ENCODE measurements around the gene ROBO1.

Gene ROBO1

DNA sequence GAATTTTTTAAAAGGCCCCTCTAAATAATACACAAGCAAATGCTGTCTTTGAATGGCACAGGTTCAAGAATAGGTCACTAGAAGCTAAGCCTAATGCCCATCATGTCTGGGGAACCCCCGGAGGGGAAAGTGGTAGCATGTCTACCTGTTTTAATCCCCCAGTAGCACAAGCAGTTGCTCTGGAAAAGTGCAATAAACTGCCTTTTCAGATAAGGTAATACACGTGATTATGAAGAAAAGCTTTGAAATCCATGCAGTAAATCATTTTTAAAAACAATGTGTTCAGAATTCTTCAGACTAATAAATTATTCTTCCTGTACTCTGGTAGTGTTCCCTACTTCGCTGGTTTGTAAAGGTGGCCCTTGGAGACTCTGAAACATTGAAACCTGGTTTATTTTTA is 922.2 kb downstream of the ROBO1 start:
- DNase-seq (ENCODE audit: low read depth in 2 of 2), result no peak

DNA sequence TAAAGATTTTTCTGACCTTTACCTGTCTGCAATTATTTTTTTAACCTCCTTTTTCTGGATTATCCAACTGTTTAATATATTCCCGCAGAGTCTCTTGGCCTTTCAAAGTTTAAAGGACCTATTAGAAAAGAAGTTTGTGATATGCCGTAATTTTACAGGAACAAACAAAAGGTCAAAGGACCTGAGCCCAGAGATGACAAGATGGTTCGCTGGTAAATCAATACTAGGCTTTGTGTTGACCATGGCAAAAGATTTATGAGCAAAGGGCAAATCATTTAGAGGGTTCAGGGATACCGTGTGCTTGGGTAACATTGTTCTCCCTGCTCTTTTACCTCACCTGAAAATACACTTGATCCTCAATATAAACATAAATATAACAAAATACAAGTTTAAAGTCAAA is 923.5 kb downstream of the ROBO1 start:
- no peak for DNase-seq (ENCODE audit: low read depth in 2 of 2)

DNA sequence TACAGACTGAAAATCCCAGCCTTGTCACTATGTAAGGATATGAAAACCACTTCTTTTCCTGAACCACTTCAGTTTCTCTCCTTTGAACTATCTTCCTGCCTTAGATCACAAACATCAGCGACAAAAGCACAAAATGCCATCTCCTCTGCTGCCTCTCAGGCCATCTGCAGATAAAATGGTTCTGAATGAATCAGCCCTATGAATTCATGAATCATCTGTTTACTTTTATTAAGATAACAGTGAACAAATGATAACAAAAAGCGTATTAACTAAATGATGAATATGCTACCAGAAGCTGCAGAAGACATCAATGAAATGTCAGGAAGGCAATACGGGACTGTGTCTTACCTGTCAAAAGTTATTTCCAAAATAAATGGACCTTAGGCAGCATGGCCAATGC is 928.1 kb downstream of the ROBO1 start:
- no peak for DNase-seq (ENCODE audit: low read depth in 2 of 2)

DNA sequence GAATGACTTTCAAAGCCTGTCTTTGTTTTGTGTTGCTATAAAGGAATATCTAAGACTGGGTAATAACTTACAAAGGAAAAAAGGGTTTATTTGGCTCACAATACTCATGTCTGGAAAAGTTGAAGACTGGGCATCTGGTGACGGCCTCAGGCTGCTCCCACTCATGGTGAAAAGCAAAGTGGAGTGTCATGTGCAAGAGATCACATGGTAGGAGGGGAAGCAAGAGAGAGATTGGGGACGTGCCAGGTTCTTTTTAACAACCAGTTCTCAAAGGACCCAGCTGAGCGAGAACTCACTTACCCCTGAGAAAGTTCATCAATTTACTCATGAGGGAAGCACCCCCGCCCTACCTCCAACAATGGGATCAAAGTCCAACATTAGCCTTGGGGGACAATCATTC is 929.4 kb downstream of the ROBO1 start:
- no peak for DNase-seq (ENCODE audit: low read depth in 2 of 2)

DNA sequence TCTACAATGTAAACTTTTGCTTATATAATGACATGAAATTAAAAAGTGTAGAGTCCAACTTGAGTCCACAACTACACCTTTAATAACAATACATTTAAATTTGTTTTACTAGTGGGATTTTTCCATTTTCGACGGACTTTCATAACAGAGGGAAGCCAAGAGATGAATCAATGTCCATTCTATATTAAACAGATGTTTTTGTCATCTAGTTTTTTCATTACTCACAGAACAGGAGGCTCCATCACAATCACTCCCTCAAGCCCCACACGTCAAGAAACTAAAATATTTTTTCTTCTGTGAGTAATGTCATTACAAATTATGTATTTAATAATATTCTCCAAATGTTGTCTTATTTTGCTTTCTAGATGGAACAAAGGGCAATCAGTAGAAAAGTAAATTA is 932.9 kb downstream of the ROBO1 start:
- DNase-seq (ENCODE audit: low read depth in 2 of 2), result no peak

DNA sequence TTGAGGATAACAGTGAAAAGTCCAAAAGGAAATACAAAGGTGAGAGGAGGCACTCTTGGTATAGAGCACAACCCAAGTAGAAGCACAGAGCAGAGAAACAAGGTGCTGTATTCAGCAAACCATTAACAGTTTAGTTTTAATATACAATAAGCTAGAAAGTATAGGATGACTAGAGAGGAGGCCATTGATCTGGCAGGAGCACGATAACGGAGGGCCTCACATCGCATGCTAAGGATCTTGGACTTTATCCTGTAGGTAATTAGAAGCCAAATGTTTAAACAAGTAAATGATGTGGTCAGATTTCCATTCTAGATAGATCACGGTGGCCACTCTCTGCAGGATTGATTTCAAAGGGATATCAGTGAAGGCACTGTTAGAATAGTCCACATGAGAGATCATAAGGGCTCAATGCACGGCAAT is 935.0 kb downstream of the ROBO1 start:
- DNase-seq (ENCODE audit: low read depth in 2 of 2), result no peak

DNA sequence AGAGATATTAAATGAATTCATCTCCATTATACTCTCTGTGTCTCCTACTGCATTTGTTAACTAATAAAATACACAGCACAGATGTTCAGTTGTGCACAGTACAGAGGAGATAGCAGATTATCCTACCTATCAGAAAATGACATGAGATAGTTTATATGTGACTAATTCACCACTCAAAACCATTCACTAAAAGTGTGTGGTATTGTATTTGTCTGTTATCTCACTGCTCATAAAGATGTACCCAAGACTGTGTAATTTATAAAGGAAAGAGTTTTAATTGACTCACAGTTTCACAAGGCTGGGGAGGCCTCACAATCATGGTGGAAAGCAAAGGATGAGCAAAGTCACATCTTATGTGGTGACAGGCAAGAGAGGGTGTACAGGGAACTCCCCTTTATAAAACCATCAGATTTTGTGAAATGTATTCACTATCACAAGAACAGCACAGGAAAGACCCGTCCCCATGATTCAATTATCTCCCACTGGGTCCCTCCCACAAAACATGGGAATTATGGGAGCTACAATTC is 936.3 kb downstream of the ROBO1 start:
- no peak for DNase-seq (ENCODE audit: low read depth in 2 of 2)

DNA sequence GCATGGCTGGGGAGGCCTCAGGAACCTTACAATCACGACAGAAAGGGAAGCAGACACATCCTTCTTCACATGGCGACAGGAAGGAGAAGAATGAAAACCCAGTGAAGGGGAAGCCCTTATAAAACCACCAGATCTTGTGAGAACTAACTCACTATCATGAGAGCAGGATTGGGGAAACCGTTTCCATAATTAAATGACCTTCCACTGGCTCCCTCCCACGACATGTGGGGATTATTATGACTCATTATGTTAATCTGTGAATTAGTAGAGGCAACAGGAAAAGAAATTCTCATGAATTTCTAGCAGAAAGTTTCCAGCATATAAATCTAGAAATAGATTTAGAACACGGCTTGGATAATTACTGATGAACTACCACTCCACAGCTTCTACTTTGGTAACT is 937.3 kb downstream of the ROBO1 start:
- DNase-seq (ENCODE audit: low read depth in 2 of 2), result no peak

DNA sequence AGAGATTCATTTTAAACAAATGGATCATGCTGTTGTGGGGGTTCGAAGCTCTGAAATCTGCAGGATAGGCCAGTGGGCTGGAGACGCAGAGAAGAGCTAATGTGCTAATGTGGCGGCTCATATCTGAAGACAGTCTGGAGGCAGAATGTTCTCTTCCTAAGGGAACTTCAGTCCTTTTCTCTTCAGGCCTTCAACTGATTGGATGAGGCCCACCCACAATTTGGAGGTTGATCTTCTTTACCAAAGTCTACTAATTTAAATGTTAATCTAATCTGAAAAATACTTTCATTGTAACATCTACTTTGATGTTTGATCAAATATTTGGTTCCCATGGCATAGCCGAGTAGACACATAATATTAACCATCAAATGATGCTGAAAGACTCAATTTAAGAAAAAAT is 940.2 kb downstream of the ROBO1 start:
- DNase-seq (ENCODE audit: low read depth in 2 of 2), result no peak

DNA sequence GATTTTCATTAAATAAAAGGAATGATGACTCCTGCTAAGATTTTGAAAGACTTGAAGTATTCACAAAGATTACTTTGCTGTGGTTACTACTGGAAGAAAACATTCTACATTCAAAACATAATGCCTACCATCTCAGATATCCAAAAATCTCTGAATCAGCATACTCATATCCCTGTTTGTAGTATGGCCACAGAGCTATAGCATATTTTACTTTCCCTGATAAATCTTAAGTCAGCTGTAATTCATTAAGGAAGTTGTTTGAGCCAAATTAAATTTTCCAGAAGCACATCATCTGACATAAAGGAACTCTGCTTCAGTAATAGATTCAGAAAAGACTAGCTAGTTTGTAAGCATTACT is 942.0 kb downstream of the ROBO1 start:
- no peak for DNase-seq (ENCODE audit: low read depth in 2 of 2)

DNA sequence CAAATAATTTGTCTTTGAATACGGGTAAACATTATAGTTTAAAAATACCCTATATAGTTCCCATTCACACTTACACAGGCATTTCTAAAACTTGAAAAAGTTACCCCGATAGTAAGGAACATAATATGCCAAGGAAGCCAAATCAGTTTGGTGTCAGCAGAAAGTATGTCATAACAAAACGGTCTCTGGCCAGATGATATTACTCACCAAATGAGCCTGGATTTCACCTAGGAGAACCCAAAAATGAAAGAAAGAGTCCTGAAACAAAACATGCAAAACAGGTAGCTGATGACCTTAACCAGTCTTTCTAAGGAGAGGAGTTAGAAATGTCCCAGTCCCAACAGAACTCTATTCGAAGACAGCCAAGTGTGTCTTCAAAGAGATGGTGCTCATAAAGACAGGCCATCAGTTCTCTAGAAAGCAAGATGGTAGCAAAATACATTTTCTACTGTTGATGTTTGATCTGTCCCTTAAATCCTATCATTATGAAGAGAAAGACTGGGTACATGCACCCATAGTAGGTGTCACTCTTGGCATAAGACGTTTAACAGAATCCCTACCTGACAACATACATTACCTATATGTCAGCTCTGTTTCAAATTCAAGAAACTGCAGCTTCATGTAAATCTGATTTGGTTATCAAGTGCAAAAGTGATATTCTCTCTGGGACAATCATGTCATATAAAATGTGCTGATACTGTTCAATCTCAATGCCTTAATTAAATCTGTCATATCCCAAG is 942.5 kb downstream of the ROBO1 start:
- no peak for DNase-seq (ENCODE audit: low read depth in 2 of 2)

DNA sequence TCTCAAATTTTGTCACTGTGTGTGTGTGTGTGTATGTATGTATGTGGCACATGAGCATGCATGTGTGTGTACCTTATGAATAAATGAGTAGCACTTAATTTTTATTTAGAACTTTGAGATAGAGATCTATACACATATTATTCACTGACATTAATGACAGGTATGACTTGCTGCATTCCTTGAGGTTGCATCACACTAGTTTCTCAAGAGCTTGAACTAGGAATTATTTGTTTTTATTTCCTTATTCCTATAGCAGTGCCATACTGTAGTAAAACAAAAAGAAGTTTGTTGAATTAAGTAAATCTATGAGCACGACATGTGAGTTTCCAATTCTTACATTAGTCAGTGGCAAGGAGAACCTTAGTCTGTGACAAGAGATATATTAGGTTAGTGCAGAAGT is 943.9 kb downstream of the ROBO1 start:
- no peak for DNase-seq (ENCODE audit: low read depth in 2 of 2)

DNA sequence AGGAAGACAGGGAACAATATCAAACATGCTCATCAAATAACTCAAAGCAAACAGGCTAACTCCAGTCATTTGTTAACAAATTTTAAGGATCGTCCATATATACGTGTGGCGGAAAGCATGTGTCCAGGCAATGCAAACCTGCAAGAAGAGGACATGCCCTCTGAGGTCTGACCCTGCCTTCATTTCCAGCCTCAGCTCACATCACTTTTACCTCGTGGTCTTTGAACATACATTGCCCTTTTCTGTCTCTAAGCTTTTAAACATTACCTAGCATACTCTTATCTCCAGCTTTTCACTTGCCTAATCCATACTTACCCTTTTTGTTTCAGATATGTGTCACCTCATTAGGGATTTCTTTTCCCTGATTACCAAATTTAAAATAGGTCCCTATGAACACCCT is 944.4 kb downstream of the ROBO1 start:
- DNase-seq (ENCODE audit: low read depth in 2 of 2), result no peak

DNA sequence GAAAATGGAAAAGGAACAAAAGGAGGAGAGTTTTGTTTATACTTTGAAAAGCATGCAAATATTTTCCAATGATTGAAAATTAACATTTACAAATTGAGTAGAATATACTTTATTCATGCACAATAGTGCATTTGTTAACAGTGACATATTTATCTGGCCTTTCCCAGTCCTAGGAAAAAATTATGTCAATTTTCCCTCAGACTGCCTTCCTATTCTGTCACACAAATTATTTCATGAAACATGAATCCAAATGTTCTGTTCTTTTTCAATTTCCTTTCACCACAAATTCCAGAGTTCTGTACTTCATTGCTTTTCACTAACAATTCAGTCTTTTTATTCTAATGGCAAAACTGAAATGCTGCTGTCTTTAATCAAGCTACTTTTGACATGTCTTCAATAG is 945.1 kb downstream of the ROBO1 start:
- no peak for DNase-seq (ENCODE audit: low read depth in 2 of 2)

DNA sequence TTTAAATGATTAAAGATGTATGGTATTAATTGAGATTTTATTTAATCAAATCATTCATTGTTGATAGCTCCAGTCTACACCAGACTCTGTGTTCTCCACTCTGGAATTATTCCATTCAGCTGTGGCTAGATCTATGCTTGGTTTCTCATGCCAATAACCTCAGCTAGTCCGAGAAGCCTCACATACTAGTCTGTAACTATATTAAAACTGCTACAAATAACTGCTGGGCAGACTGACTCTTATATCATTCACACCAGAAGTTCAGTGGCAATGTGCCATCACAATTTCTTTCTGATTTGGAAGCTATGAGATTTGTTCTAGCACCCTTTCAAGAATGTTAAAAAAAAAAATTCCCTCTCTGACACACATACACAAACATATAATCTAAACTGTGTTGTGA is 947.3 kb downstream of the ROBO1 start:
- no peak for DNase-seq (ENCODE audit: low read depth in 2 of 2)

DNA sequence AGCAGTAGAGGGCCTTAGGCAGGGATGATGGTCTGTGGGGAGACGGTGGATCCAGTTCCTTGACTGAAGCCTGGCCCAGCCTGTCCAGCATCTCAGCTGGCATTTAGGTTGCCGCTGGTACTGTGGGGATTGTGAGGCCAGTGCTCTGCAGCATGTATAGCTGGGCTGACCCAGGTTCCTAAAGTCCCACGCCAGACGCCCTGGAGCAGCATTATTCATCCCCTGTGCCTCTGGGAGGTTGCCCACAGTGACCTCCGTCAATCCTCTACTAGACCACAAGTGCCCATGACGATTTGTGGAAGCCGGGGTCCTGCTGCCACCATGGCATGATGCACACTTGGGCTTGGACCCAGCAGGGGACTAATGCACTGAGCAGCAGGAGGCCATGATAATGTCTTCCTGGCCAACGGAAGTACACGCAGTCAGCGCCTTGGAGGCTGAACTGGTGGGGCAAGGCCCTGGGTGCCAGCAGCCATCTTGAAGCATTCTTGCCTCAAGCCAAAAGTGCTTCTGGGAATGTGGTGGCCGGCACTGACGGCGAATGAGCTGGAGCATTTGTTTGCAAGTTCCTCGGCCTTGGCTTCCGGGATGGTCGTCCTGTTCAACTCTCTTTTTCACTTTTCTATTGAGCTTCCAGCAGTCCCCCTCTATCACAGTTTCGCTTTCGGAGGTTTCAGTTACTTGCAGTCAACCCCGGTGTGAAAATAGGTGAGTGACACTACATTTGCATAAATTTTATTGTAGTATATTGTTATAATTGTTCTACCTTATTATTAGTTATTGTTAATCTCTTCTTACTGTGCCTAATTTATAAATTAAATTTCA is 949.4 kb downstream of the ROBO1 start:
- DNase-seq (ENCODE audit: low read depth in 2 of 2), result no peak

DNA sequence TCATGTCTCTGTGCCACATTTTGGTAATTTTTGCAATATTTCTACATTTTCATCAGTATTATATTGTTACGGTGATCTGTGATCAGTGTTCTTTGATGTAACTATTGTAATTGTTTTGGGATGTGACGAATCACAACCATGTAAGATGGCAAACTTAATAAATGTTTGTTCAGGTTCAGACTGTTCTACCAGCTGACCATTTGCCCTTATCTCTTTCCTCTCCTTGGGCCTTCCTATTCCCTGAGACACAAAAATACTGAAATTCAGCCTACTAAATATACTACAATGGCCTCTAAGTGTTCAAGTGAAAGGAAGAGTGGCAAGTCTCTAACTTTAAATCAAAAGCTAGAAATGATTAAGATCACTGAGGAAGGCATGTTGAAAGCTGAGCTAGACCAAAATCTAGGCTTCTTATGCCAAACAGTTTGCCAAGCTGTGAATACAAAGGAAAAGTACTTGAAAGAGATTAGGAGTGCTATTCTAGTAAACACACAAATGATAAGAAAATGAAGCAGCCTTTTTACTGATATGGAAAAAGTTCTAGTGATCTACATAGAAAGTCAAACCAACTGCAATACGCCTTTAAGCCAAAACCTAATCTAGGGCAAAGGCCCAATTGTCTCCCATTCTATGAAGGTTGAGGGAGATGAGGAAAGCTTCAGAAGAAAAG is 952.8 kb downstream of the ROBO1 start:
- DNase-seq (ENCODE audit: low read depth in 2 of 2), result no peak

DNA sequence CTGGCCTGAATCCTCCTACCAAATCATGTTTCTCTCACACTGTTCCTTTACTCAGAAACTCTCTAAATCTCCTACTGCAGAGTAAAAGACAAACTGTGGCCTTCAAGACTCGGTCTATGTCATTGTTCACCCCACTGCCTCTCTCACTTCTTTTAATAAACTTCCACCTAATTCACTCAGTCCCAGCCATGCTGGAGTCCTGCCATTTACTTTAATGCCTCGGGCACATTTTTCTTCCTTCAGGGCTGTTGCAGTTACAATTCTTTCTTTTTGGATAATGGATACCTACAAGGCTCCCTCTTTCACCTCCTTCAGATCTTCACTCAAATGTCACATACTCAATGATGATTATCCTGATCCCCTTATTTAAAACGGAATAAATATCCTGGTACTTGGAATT is 955.6 kb downstream of the ROBO1 start:
- no peak for DNase-seq (ENCODE audit: low read depth in 2 of 2)

DNA sequence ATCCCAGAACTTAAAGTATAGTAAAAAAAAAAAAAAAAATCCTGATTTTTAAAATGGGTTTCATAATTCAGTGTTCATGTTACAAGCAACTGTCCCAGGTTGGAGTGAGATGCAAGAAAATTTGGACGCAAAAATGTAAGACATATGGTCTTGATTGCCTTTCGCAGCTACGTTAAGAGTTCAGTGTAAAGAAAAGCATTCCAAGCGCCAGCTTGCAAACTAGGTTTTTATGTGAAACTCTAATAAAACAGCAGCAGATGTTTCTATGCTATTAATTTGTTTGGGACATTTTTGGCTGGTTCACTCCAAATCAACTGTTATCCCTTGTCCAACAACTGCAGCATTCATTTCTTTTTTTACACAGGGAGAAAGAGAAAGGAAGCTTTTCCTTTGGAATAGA is 957.8 kb downstream of the ROBO1 start:
- DNase-seq (ENCODE audit: low read depth in 2 of 2), result no peak

DNA sequence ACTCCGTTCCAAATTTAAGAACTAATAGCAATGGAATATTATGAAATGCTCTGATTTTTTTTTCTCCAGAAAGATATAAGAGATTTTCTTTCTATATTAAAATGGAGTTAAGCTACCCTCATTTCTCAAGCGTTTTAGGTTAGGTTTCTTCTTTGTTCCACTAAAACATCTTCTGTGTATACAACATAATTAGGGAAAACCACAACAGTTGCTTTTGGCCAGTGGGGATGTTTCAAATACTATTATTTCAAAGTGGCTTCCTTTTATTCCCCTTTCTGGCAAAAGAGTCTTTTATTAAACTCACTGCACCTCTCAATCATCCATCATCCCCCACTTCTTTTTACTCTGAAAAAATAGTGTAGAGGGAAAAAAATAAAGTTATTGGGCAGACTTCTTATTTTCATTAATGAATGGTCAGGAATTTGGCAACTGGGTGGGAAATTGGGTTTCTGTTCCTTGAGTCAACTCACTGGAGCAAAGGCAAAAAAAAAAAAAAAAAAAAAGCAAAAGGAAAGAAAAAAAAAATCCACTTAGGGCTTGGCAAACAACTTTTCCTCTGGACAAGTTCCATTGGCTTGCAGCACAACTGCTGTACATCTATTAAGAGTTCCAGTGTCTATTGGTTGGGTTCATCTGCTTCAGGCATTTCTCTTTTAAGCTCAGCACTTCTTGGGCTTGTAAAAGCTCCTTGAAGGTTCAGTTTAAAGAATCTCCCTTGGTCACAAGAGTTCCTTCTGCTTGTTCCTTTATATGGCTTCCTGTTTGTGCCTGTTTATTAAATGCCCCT is 963.4 kb downstream of the ROBO1 start:
- no peak for DNase-seq (ENCODE audit: low read depth in 2 of 2)

DNA sequence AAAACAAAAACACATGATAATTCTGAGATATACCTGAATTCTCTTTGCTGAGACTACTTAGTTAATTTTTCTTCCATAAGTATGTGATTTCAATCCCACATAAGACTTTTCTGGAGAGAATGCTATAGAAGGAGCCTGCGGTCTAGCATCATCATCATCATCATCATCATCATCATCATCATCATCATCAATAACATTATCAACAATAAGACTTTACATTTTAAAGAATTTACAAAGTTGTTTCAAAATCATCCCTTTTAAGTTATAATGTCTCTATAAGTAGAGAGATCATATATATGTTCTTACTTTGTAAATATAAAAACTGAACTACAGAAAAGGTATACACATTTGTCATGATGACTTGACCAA is 965.3 kb downstream of the ROBO1 start:
- no peak for DNase-seq (ENCODE audit: low read depth in 2 of 2)

Measured in stimulated activated CD8-positive, alpha-beta memory T cell treated with anti-CD3 and anti-CD28 coated beads, Interleukin-2, amount 100 ng/mL, for 1 hour (primary cell).